ENCODE data around the gene EFCAB6.

DNA sequence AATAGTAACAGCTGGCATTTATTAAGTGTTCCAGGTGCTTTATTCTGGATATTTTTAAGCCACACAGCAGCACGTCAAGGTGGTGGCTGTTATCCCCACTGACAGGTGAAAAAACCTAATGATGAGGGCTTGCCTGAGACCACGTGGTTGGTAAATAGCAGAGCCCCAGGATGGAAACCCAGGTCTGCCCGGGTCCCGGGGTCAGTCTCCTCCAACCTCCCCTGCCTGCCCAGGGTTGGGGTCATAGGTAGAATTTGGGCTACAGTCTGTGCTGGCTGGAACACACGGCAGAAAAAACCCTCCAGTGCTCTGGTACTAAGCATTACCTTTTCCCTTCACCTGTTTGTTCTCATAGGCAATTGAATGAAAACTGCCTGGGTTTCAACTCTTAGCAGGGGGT, 57.9 kb downstream of the EFCAB6 start:
- TF ChIP-seq, protein P1, sequence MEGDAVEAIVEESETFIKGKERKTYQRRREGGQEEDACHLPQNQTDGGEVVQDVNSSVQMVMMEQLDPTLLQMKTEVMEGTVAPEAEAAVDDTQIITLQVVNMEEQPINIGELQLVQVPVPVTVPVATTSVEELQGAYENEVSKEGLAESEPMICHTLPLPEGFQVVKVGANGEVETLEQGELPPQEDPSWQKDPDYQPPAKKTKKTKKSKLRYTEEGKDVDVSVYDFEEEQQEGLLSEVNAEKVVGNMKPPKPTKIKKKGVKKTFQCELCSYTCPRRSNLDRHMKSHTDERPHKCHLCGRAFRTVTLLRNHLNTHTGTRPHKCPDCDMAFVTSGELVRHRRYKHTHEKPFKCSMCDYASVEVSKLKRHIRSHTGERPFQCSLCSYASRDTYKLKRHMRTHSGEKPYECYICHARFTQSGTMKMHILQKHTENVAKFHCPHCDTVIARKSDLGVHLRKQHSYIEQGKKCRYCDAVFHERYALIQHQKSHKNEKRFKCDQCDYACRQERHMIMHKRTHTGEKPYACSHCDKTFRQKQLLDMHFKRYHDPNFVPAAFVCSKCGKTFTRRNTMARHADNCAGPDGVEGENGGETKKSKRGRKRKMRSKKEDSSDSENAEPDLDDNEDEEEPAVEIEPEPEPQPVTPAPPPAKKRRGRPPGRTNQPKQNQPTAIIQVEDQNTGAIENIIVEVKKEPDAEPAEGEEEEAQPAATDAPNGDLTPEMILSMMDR (IDR thresholded peaks at IDR 0.05; ENCODE audit: low read length): no peak
- no peak for TF ChIP-seq EZH2 (IDR thresholded peaks at IDR 0.05; ENCODE audit: borderline replicate concordance, low read length)
